SK-N-SH treated with all-trans-retinoic acid at 6 μM for 48 hours (cell line): Measurements from ENCODE around the gene KRTAP5-6.

Experiments
- ATAC-seq: fragments of 200-7000 bp; cut with Tn5 transposase; 3 replicates; pipeline ENCODE4 v1.9.1; 2020; ENCODE audit warnings: mild to moderate bottlenecking, moderate library complexity
- BACH2 ChIP-seq: fragments of 250-450 bp; sonication (Bioruptor Pico); IDR thresholded peaks from 2 replicates; pipeline ENCODE4 v1.9.0; 2021; ENCODE audit warnings: mild to moderate bottlenecking, borderline replicate concordance
- CSDC2 ChIP-seq: fragments of 250-450 bp; sonication (Bioruptor Pico); IDR thresholded peaks from 2 replicates; pipeline ENCODE4 v1.5.0; 2020; ENCODE audit warnings: mild to moderate bottlenecking, moderate library complexity
- ESRRG ChIP-seq: fragments of 250-450 bp; sonication (Bioruptor Pico); IDR thresholded peaks from 2 replicates; pipeline ENCODE4 v1.6.1; 2021; ENCODE audit warnings: mild to moderate bottlenecking
- GLIS3 ChIP-seq: fragments of 250-450 bp; sonication (Bioruptor Pico); IDR thresholded peaks from 2 replicates; pipeline ENCODE4 v1.5.0; 2020; ENCODE audit warnings: mild to moderate bottlenecking, moderate library complexity
- ISL1 ChIP-seq: fragments of 250-450 bp; sonication (Bioruptor Pico); IDR thresholded peaks from 2 replicates; pipeline ENCODE4 v2.1.2; 2022; ENCODE audit warnings: mild to moderate bottlenecking, moderate library complexity
- OSR1 ChIP-seq: fragments of 250-450 bp; sonication (Bioruptor Pico); IDR thresholded peaks from 2 replicates; pipeline ENCODE4 v1.8.0; 2022; ENCODE audit warnings: moderate library complexity, mild to moderate bottlenecking, inconsistent platforms
- PPARA ChIP-seq: fragments of 250-450 bp; sonication (Bioruptor Pico); IDR thresholded peaks from 2 replicates; pipeline ENCODE4 v1.5.0; 2020; ENCODE audit warnings: mild to moderate bottlenecking, borderline replicate concordance
- RARB ChIP-seq: fragments of 250-450 bp; sonication (Bioruptor Pico); IDR thresholded peaks from 2 replicates; pipeline ENCODE4 v1.8.0; 2021; ENCODE audit warnings: mild to moderate bottlenecking, moderate library complexity
- SNAI2 ChIP-seq: fragments of 250-450 bp; sonication (Bioruptor Pico); IDR thresholded peaks from 2 replicates; pipeline ENCODE4 v1.5.0; 2020; ENCODE audit warnings: mild to moderate bottlenecking, moderate library complexity
- TCF4 ChIP-seq: fragments of 250-450 bp; sonication (Bioruptor Pico); IDR thresholded peaks from 2 replicates; pipeline ENCODE4 v1.8.0; 2021; ENCODE audit warnings: mild to moderate bottlenecking, moderate library complexity, borderline replicate concordance
- TOX ChIP-seq: fragments of 250-450 bp; sonication (Bioruptor Pico); IDR thresholded peaks from 2 replicates; pipeline ENCODE4 v1.8.0; 2021; ENCODE audit warnings: mild to moderate bottlenecking, moderate library complexity, borderline replicate concordance
- ZC3H10 ChIP-seq: fragments of 250-450 bp; sonication (Bioruptor Pico); IDR thresholded peaks from 2 replicates; pipeline ENCODE4 v1.5.1; 2021; ENCODE audit warnings: mild to moderate bottlenecking, moderate library complexity
- ZFP3 ChIP-seq: fragments of 250-450 bp; sonication (Bioruptor Pico); IDR thresholded peaks from 2 replicates; pipeline ENCODE4 v1.5.0; 2020; ENCODE audit warnings: mild to moderate bottlenecking, moderate library complexity
- ZFP30 ChIP-seq: fragments of 450-650 bp; formaldehyde crosslinking; IDR thresholded peaks from 2 replicates; pipeline ENCODE4 v1.5.0; 2022; ENCODE audit warnings: mild to moderate bottlenecking, moderate library complexity
- ZNF565 ChIP-seq: fragments of 450-650 bp; formaldehyde crosslinking; conservative IDR thresholded peaks from 2 replicates; pipeline ENCODE4 v1.5.0; 2020; ENCODE audit warnings: low read depth, mild to moderate bottlenecking, moderate library complexity
- ZNF70 ChIP-seq: fragments of 450-650 bp; formaldehyde crosslinking; IDR thresholded peaks from 2 replicates; pipeline ENCODE4 v1.5.0; 2020; ENCODE audit warnings: mild to moderate bottlenecking, moderate library complexity
- ZNF8 ChIP-seq: fragments of 450-650 bp; formaldehyde crosslinking; IDR thresholded peaks from 2 replicates; pipeline ENCODE4 v1.5.0; 2020; ENCODE audit warnings: mild to moderate bottlenecking, moderate library complexity
- TF ChIP-seq, protein P1 (sequence below): fragments of 250-450 bp; sonication (Bioruptor Pico); IDR thresholded peaks from 2 replicates; pipeline ENCODE4 v1.5.1; 2021; ENCODE audit warnings: mild to moderate bottlenecking, moderate library complexity
- TF ChIP-seq, protein P2 (sequence below): fragments of 250-450 bp; sonication (Bioruptor Pico); IDR thresholded peaks from 2 replicates; pipeline ENCODE4 v1.8.0; 2020; ENCODE audit warnings: mild to moderate bottlenecking, moderate library complexity, borderline replicate concordance
- TF ChIP-seq, protein P3 (sequence below): fragments of 250-450 bp; sonication (Bioruptor Pico); IDR thresholded peaks from 2 replicates; pipeline ENCODE4 v1.5.1; 2020; ENCODE audit warnings: low read depth, mild to moderate bottlenecking, moderate library complexity
- TF ChIP-seq, protein P4 (sequence below): fragments of 250-450 bp; sonication (Bioruptor Pico); IDR thresholded peaks from 2 replicates; pipeline ENCODE4 v1.5.0; 2020; ENCODE audit warnings: mild to moderate bottlenecking, moderate library complexity

Gene KRTAP5-6

DNA sequence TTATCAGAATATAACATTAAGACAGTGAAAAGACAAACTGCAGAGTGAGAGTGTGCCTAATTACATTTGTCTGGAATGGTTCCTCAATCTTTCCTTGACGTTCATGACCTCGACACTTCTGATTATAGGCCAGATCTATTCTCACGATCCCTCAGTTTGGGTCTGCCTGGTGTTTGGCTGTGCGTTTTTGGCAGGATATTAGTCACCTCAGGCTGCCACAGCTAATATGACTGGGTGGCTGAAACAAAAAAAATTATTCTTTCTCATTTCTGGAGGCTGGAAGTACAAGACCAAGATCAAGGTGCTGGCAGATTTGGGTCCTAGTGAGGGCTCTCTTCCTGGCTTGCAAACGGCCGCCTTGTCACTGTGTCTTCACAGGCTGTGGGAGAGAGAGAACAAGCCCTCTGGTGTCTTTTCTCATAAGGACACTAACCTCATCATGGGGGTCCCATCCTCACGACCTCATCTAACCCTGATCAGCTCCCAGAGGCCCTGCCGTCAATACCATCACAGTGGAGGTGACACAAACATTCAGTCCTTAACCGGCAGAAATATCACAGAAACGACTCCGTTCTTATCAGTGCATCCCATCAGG, 30.2 kb downstream of the KRTAP5-6 start:
- ATAC-seq: no peak
- TF ChIP-seq ZNF8 (CRISPR knock-in tag) (no peak), TOX (no peak), ESRRG (CRISPR knock-in tag) (no peak), ZNF565 (no peak)
- TF ChIP-seq, protein P1, sequence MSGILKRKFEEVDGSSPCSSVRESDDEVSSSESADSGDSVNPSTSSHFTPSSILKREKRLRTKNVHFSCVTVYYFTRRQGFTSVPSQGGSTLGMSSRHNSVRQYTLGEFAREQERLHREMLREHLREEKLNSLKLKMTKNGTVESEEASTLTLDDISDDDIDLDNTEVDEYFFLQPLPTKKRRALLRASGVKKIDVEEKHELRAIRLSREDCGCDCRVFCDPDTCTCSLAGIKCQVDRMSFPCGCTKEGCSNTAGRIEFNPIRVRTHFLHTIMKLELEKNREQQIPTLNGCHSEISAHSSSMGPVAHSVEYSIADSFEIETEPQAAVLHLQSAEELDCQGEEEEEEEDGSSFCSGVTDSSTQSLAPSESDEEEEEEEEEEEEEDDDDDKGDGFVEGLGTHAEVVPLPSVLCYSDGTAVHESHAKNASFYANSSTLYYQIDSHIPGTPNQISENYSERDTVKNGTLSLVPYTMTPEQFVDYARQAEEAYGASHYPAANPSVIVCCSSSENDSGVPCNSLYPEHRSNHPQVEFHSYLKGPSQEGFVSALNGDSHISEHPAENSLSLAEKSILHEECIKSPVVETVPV (CRISPR knock-in tag): no peak
- TF ChIP-seq, all 23 proteins: peak for 0

DNA sequence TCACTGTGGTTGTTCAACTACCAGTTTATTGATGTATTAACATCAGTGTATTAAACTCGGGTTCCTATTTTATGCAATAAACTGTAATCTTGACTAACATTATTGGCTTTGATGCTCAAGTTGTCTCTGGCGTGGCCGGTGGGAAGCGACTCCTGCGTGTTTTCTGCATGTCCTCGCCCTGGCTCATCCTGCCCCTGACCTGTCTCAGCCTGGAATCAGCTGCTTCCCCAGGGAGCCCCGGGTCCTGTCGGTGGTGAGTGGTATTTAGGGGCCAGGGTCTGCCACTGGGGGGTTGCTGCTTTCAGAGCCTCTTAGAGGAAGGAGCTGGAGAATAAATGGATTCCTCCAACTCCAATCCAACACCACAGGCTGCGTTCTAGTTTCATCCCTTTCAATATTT, 30.9 kb downstream of the KRTAP5-6 start:
- no peak for ATAC-seq
- no peak for TF ChIP-seq ZNF70 (CRISPR knock-in tag)
- no peak for TF ChIP-seq TCF4 (CRISPR knock-in tag)
- TF ChIP-seq ESRRG (CRISPR knock-in tag): no peak
- TF ChIP-seq ZFP3: no peak
- TF ChIP-seq ISL1 (CRISPR knock-in tag): no peak
- TF ChIP-seq ZNF8 (CRISPR knock-in tag): no peak
- TF ChIP-seq ZC3H10 (CRISPR knock-in tag): no peak
- TF ChIP-seq RARB (CRISPR knock-in tag): no peak
- TF ChIP-seq, protein P2, sequence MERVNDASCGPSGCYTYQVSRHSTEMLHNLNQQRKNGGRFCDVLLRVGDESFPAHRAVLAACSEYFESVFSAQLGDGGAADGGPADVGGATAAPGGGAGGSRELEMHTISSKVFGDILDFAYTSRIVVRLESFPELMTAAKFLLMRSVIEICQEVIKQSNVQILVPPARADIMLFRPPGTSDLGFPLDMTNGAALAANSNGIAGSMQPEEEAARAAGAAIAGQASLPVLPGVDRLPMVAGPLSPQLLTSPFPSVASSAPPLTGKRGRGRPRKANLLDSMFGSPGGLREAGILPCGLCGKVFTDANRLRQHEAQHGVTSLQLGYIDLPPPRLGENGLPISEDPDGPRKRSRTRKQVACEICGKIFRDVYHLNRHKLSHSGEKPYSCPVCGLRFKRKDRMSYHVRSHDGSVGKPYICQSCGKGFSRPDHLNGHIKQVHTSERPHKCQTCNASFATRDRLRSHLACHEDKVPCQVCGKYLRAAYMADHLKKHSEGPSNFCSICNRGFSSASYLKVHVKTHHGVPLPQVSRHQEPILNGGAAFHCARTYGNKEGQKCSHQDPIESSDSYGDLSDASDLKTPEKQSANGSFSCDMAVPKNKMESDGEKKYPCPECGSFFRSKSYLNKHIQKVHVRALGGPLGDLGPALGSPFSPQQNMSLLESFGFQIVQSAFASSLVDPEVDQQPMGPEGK (CRISPR knock-in tag): no peak
- TF ChIP-seq, protein P3, sequence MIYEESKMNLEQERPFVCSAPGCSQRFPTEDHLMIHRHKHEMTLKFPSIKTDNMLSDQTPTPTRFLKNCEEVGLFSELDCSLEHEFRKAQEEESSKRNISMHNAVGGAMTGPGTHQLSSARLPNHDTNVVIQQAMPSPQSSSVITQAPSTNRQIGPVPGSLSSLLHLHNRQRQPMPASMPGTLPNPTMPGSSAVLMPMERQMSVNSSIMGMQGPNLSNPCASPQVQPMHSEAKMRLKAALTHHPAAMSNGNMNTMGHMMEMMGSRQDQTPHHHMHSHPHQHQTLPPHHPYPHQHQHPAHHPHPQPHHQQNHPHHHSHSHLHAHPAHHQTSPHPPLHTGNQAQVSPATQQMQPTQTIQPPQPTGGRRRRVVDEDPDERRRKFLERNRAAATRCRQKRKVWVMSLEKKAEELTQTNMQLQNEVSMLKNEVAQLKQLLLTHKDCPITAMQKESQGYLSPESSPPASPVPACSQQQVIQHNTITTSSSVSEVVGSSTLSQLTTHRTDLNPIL (CRISPR knock-in tag): no peak
- TF ChIP-seq SNAI2 (CRISPR knock-in tag): no peak
- no peak for TF ChIP-seq CSDC2
- TF ChIP-seq BACH2 (CRISPR knock-in tag): no peak
- no peak for TF ChIP-seq TOX
- no peak for TF ChIP-seq ZNF565
- TF ChIP-seq PPARA (CRISPR knock-in tag): no peak
- TF ChIP-seq ZFP30 (CRISPR knock-in tag): no peak
- TF ChIP-seq, all 23 proteins: peak for 0

DNA sequence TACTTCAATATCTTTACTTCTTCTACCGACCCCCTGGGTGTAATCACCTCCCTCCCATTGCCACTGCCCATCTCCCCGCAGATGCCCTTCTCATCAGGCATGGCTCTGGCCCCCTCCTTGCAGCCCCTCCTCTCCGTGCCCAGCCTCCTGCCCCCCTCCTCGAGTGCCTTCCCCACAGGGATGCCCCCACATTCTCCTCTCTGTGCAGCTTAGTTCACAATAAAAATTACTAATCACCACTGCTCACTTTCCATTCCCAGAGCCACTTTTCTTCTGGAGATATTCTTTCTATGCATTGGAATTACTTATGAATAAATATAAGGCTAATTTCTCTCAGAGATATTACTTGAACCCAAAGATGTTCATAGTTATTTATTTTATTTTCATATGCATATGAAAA, 31.3 kb downstream of the KRTAP5-6 start:
- no peak for ATAC-seq
- TF ChIP-seq OSR1 (no peak), TCF4 (CRISPR knock-in tag) (no peak), BACH2 (CRISPR knock-in tag) (no peak)
- TF ChIP-seq, protein P4, sequence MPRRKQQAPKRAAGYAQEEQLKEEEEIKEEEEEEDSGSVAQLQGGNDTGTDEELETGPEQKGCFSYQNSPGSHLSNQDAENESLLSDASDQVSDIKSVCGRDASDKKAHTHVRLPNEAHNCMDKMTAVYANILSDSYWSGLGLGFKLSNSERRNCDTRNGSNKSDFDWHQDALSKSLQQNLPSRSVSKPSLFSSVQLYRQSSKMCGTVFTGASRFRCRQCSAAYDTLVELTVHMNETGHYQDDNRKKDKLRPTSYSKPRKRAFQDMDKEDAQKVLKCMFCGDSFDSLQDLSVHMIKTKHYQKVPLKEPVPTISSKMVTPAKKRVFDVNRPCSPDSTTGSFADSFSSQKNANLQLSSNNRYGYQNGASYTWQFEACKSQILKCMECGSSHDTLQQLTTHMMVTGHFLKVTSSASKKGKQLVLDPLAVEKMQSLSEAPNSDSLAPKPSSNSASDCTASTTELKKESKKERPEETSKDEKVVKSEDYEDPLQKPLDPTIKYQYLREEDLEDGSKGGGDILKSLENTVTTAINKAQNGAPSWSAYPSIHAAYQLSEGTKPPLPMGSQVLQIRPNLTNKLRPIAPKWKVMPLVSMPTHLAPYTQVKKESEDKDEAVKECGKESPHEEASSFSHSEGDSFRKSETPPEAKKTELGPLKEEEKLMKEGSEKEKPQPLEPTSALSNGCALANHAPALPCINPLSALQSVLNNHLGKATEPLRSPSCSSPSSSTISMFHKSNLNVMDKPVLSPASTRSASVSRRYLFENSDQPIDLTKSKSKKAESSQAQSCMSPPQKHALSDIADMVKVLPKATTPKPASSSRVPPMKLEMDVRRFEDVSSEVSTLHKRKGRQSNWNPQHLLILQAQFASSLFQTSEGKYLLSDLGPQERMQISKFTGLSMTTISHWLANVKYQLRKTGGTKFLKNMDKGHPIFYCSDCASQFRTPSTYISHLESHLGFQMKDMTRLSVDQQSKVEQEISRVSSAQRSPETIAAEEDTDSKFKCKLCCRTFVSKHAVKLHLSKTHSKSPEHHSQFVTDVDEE (CRISPR knock-in tag): no peak

DNA sequence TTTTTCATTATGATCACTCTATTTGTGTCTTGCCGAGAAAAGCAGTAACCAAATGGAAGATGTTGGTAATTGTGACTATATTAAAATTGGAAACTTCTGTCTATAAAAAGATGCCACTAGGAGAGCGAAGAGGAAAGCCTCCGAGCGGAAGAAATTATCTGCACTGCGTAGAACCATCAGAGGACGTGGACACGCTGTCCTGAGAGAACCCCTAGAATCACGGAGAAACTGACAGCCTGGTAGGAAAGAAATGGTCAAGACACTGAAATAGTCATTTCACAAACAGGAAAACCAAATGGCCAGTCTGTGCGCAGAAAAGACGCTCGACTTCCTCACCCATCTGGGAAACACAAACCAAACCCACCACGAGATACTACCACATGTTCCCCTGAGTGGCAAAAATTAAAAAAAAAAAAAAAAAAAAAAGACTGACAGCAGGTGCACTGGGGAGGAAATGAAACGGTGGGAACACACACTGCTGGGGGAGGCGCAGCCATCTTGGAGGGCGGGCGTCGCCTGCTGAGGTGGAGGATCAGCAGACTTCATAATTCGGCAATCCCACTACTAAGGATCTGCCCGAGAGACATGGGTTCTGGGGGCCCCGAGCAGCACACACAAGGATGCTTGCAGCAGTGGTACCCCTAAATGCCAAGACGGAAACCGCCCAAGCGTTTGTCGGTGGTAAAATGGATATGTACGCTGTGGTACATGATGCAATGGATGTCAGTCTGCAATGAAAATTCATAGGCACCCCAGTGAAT, 32.1 kb downstream of the KRTAP5-6 start:
- TF ChIP-seq, protein P1 (CRISPR knock-in tag): no peak
- no peak for TF ChIP-seq GLIS3 (CRISPR knock-in tag)
- no peak for TF ChIP-seq ESRRG (CRISPR knock-in tag)
- TF ChIP-seq ZNF70 (CRISPR knock-in tag): no peak
- no peak for TF ChIP-seq ZNF565
- no peak for TF ChIP-seq OSR1
- TF ChIP-seq SNAI2 (CRISPR knock-in tag): no peak
- TF ChIP-seq CSDC2: no peak
- no peak for TF ChIP-seq ZFP3
- TF ChIP-seq ZC3H10 (CRISPR knock-in tag): no peak
- ATAC-seq: no peak
